K562 (cell line): ENCODE data around the gene GP1BA. TPM values are rescaled to one million over a fixed set of nuclear protein-coding genes. Genes with fewer than 3 reads are reported as not detected.

ENCODE experiments used
- ARID2 ChIP-seq: fragments of 450-650 bp; IDR thresholded peaks from 2 replicates; pipeline ENCODE4 v1.6.1; 2017; ENCODE audit warnings: antibody characterized with exemption, mild to moderate bottlenecking
- ATF1 ChIP-seq, 2 experiments: fragments of 450-650 bp in 1 of 2; IDR thresholded peaks; 2 replicates each; pipeline ENCODE4 v1.6.1; 2016; ENCODE audit warnings: missing compliant biosample characterization in 1 of 2, missing genetic modification characterization in 1 of 2
- CHCHD3 ChIP-seq: fragments of 250-450 bp; sonication (Bioruptor Pico); IDR thresholded peaks from 2 replicates; pipeline ENCODE4 v2.1.2; 2022; ENCODE audit warnings: mild to moderate bottlenecking
- CHD1 ChIP-seq: fragments of 200-600 bp; sonication (generic); IDR thresholded peaks from one replicate; pipeline ENCODE4 v1.6.1; 2012; ENCODE audit warnings: mild to moderate bottlenecking, moderate library complexity, low read length, inconsistent platforms
- E2F3 ChIP-seq: fragments of 250-450 bp; sonication (Bioruptor Pico); IDR thresholded peaks from 2 replicates; pipeline ENCODE4 v1.4.0; 2020; ENCODE audit warnings: mild to moderate bottlenecking
- FOXM1 ChIP-seq, 2 experiments: fragments of 450-650 bp in 1 of 2; sonication (generic) in 1 of 2; formaldehyde crosslinking in 1 of 2; IDR thresholded peaks; 2 replicates each; pipeline versions ENCODE4 v1.6.1 to v1.9.0; 2017 to 2022; ENCODE audit warnings: low read depth in 2 of 2, mild to moderate bottlenecking in 2 of 2, missing genetic modification reagents in 1 of 2, moderate library complexity in 1 of 2
- GTF2F1 ChIP-seq: IDR thresholded peaks from 2 replicates; pipeline ENCODE4 v1.6.1; 2011; ENCODE audit warnings: low read depth, low read length, improper control_type of control experiment
- HDAC3 ChIP-seq: fragments of 450-650 bp; IDR thresholded peaks from 2 replicates; pipeline ENCODE4 v1.6.1; 2018; ENCODE audit warnings: borderline replicate concordance, mild to moderate bottlenecking, moderate library complexity; ENCODE audit not compliant: partially characterized antibody
- JUNB ChIP-seq: fragments of 450-650 bp; formaldehyde crosslinking; conservative IDR thresholded peaks from 2 replicates; pipeline ENCODE4 v1.4.0; 2020; ENCODE audit warnings: mild to moderate bottlenecking
- KLF1 ChIP-seq: fragments of 450-650 bp; IDR thresholded peaks from 2 replicates; pipeline ENCODE4 v1.6.1; 2016; ENCODE audit warnings: missing genetic modification characterization, missing compliant biosample characterization
- MBD1 ChIP-seq: fragments of 250-450 bp; sonication (Bioruptor Pico); IDR thresholded peaks from 2 replicates; pipeline ENCODE4 v1.8.0; 2022; ENCODE audit warnings: inconsistent platforms
- MED1 ChIP-seq: sonication (generic); formaldehyde crosslinking; IDR thresholded peaks from 2 replicates; pipeline ENCODE4 v1.8.1; 2023; ENCODE audit warnings: missing genetic modification reagents, borderline replicate concordance
- MEIS2 ChIP-seq: fragments of 450-650 bp; IDR thresholded peaks from 2 replicates; pipeline ENCODE4 v1.6.1; 2014; ENCODE audit warnings: mild to moderate bottlenecking; ENCODE audit not compliant: partially characterized antibody
- NR2C1 ChIP-seq, 2 experiments: fragments of 450-650 bp; IDR thresholded peaks; 2 replicates each; pipeline ENCODE4 v1.6.1; 2017; ENCODE audit warnings: mild to moderate bottlenecking in 2 of 2, antibody characterized with exemption in 1 of 2, inconsistent platforms in 1 of 2, missing compliant biosample characterization in 1 of 2, missing genetic modification characterization in 1 of 2
- PCBP1 ChIP-seq: fragments of 200-400 bp; formaldehyde crosslinking; IDR thresholded peaks from 2 replicates; pipeline ENCODE4 v1.6.1; 2018; ENCODE audit warnings: mild to moderate bottlenecking, low read depth, low read length; ENCODE audit not compliant: poor library complexity, severe bottlenecking
- PHF8 ChIP-seq: fragments of 200-600 bp; sonication (generic); IDR thresholded peaks from 2 replicates; pipeline ENCODE4 v1.6.1; 2012; ENCODE audit warnings: mixed run types, mild to moderate bottlenecking, inconsistent platforms, low read length, moderate library complexity, borderline replicate concordance
- POLR3A ChIP-seq: IDR thresholded peaks from 2 replicates; pipeline ENCODE4 v1.6.1; 2011; ENCODE audit warnings: borderline replicate concordance, mild to moderate bottlenecking, moderate library complexity; ENCODE audit not compliant: insufficient read length, insufficient read depth; ENCODE audit errors: extremely low read depth
- PPARD ChIP-seq: fragments of 250-450 bp; sonication (Bioruptor Pico); IDR thresholded peaks from 2 replicates; pipeline ENCODE4 v1.8.0; 2022; ENCODE audit warnings: inconsistent platforms, mild to moderate bottlenecking, moderate library complexity
- RBM34 ChIP-seq: fragments of 200-400 bp; formaldehyde crosslinking; IDR thresholded peaks from 2 replicates; pipeline ENCODE4 v1.6.1; 2018; ENCODE audit warnings: low read length, borderline replicate concordance; ENCODE audit not compliant: insufficient read depth
- SP1 ChIP-seq: sonication (generic); formaldehyde crosslinking; IDR thresholded peaks from 2 replicates; pipeline ENCODE4 v1.8.1; 2022; ENCODE audit warnings: mild to moderate bottlenecking, missing genetic modification reagents
- THAP7 ChIP-seq: fragments of 250-450 bp; sonication (Bioruptor Pico); IDR thresholded peaks from 2 replicates; pipeline ENCODE4 v1.5.0; 2021
- ZNF766 ChIP-seq: fragments of 200-800 bp; sonication (Bioruptor generic); conservative IDR thresholded peaks from 2 replicates; pipeline ENCODE4 v1.6.1; 2016; ENCODE audit warnings: missing genetic modification characterization, missing compliant biosample characterization
- polyA plus RNA-seq, 8 experiments: library from polyadenylated mRNA; depleted of rRNA in 4 of 8; stranded (reverse) in 5 of 8; unstranded in 3 of 8; fragments of >200 nt; fragmentation: Nextera tagmentation in 2 of 8; fragmentation: Illumina TruSeq in 1 of 8; extraction: Ambion mirVana in 2 of 8; extraction: Trizol in 1 of 8; gene quantifications; 2 replicates each; pipeline versions ENCODE4 v1.2.1 to v1.2.3, GENCODE V29; 2011 to 2014; ENCODE audit warnings: inconsistent platforms in 1 of 8, missing spikeins in 1 of 8
- total RNA-seq, 7 experiments: library from RNA; depleted of rRNA in 6 of 7; stranded (reverse); fragments of >200 nt in 6 of 7; fragmentation: Illumina TruSeq in 2 of 7; extraction: Trizol in 2 of 7; gene quantifications; 2 replicates each; pipeline versions ENCODE4 v1.2.1 to v1.2.3, GENCODE V29; 2011 to 2021; ENCODE audit warnings: low replicate concordance in 1 of 7

The GP1BA gene
- total and polyA plus RNA-seq, 9 of the 15 experiments (the other 6 are each of a cell fraction or from before 2014, with no cell fraction given) = 0.01 TPM; not detected in 8

GRCh38 chr17:4967539-4968485 lies 35.7 kb downstream of the GP1BA start, which contains the start of gene SPAG7 (continued):
- no peak for TF ChIP-seq FOXM1 (IDR thresholded peaks at IDR 0.05; ENCODE audit: low read depth)
- 0 out of 2 replicates have a peak, but pooled peaks have one; percentile 43 for TF ChIP-seq FOXM1 (CRISPR knock-in tag; IDR thresholded peaks at IDR 0.05; ENCODE audit: low read depth)
- TF ChIP-seq CHD1 = peak; percentile 17
- TF ChIP-seq MBD1 (CRISPR knock-in tag) = 0 out of 2 replicates have a peak, but pooled peaks have one; percentile 45
- peak; percentile 33 for TF ChIP-seq MEIS2
- TF ChIP-seq PPARD (CRISPR knock-in tag) = no peak
- peak; percentile 58 for TF ChIP-seq PHF8
- TF ChIP-seq ATF1 (CRISPR knock-in tag; IDR thresholded peaks at IDR 0.05) = no peak
- TF ChIP-seq ATF1 (tag; IDR thresholded peaks at IDR 0.05) = peak; percentile 67
- no peak for TF ChIP-seq POLR3A
- TF ChIP-seq THAP7 (CRISPR knock-in tag) = 0 out of 2 replicates have a peak, but pooled peaks have one; percentile 38
- TF ChIP-seq CHCHD3 (CRISPR knock-in tag) = no peak
- peak; percentile 68; the same call in 1 of the 2 replicates for TF ChIP-seq SP1 (CRISPR knock-in tag)
- TF ChIP-seq JUNB = no peak
- no peak for TF ChIP-seq KLF1 (tag)
- TF ChIP-seq MED1 (CRISPR knock-in tag) = no peak
- no peak for TF ChIP-seq NR2C1 (IDR thresholded peaks at IDR 0.05)
- TF ChIP-seq NR2C1 (tag; IDR thresholded peaks at IDR 0.05) = 0 out of 2 replicates have a peak, but pooled peaks have one; percentile 27
- no peak for TF ChIP-seq GTF2F1
- TF ChIP-seq HDAC3 = no peak
- TF ChIP-seq ARID2 = no peak
- TF ChIP-seq ZNF766 (CRISPR knock-in tag) = no peak
- TF ChIP-seq RBM34 = no peak
- TF ChIP-seq E2F3 (CRISPR knock-in tag) = no peak
- no peak for TF ChIP-seq PCBP1
